MM.1S (cell line): ENCODE measurements around the gene MTNR1B.

Experiments
- CTCF ChIP-seq: fragments of 300-600 bp; sonication (generic); IDR thresholded peaks from 2 replicates; pipeline ENCODE4 v1.5.1; 2016; ENCODE audit warnings: antibody characterized with exemption, low read length, mixed read lengths
- EZH2 ChIP-seq: fragments of 300-600 bp; sonication (generic); optimal IDR thresholded peaks from 2 replicates; pipeline ENCODE3; 2017; ENCODE audit warnings: low read depth, mild to moderate bottlenecking, antibody characterized with exemption, low read length, mixed read lengths

GRCh38 chr11:92979176-92979575 lies 9.7 kb downstream of the MTNR1B start:
- TF ChIP-seq CTCF = no peak
- TF ChIP-seq EZH2 = no peak
